ENCODE measurements around the gene GGTA1.
"Not testable (repeated sequence)": the region's sequence is repeated elsewhere in the genome, so short reads cannot be mapped to it uniquely, and the experiment has no call there.

DNA sequence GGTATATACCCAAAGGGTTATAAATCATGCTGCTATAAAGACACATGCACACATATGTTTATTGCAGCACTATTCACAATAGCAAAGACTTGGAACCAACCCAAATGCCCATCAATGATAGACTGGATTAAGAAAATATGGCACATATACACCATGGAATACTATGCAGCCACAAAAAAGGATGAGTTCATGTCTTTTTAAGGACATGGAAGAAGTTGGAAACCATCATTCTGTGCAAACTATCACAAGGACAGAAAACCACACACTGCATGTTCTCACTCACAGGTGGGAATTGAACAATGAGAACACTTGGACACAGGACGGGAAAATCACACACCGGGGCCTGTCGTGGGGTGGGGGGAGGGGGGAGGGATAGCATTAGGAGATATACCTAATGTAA lies 62.6 kb downstream of the GGTA1 start:
- TF ChIP-seq CTCF, POLR2A (IDR thresholded peaks at IDR 0.05): not testable (repeated sequence)
